GM10248 (cell line): ENCODE measurements around the gene BCL2L13.
A peak's percentile ranks its signal among the peaks of the same experiment; 100 is the strongest.
"Not testable (repeated sequence)": the region's sequence is repeated elsewhere in the genome, so short reads cannot be mapped to it uniquely, and the experiment has no call there.

Experiments
- CTCF ChIA-PET: fragments of 300-600 bp; sonication (Branson Sonifier 250); formaldehyde crosslinking; extraction: SDS; loops from one replicate; lab custom pipeline; 2021; ENCODE audit warnings: antibody characterized with exemption; lab: Yijun Ruan, JAX
- POLR2A ChIA-PET: fragments of 350-650 bp; sonication (Branson Sonifier 250); formaldehyde crosslinking; extraction: SDS; loops from one replicate; lab custom pipeline; 2020; ENCODE audit warnings: antibody characterized with exemption; lab: Yijun Ruan, JAX
- DNase-seq: peaks from one replicate; pipeline ENCODE4 v3.0.0; 2012; ENCODE audit errors: extremely low spot score
- CTCF ChIP-seq: IDR thresholded peaks from 2 replicates; pipeline ENCODE4 v1.5.1; 2012; ENCODE audit warnings: mild to moderate bottlenecking, low read depth; ENCODE audit errors: extremely low read depth, missing control alignments, control extremely low read depth

BCL2L13 gene

GRCh38 chr22:17633217-17633997 lies 5.2 kb upstream of the BCL2L13 start:
- no peak for TF ChIP-seq CTCF
- ChIA-PET POLR2A (no interaction called here), CTCF (interaction anchor here (1.1 kb wide), 1 partner anchor 10 kb away, joined by 3 read pairs; no protein-coding TSS in a partner anchor)
- no peak for DNase-seq

GRCh38 chr22:17633998-17634323 lies 4.6 kb upstream of the BCL2L13 start:
- POLR2A ChIA-PET = no interaction called here
- no peak for DNase-seq
- CTCF ChIA-PET = interaction anchor here (1.1 kb wide), 1 partner anchor 9 kb away, joined by 3 read pairs; no protein-coding TSS in a partner anchor
- TF ChIP-seq CTCF = no peak

- POLR2A ChIA-PET = no interaction called here
- no peak for TF ChIP-seq CTCF
- CTCF ChIA-PET = no interaction called here
- no peak for DNase-seq
Measured at GRCh38 chr22:17634696-17635095, 3.9 kb upstream of the BCL2L13 start.

GRCh38 chr22:17636850-17637249 lies 1.7 kb upstream of the BCL2L13 start:
- POLR2A ChIA-PET, DNase-seq, CTCF ChIA-PET: not testable (repeated sequence)

- ChIA-PET CTCF (no interaction called here), POLR2A (no interaction called here)
Measured at GRCh38 chr22:17637490-17638181, 921 bp upstream of the BCL2L13 start.

GRCh38 chr22:17638182-17638431 lies 450 bp upstream of the BCL2L13 start:
- no peak for DNase-seq
- CTCF ChIA-PET = no interaction called here
- POLR2A ChIA-PET = no interaction called here
- TF ChIP-seq CTCF = no peak

More at GRCh38 chr22:17637490-17638181, 921 bp upstream of the BCL2L13 start:
- TF ChIP-seq CTCF = no peak
- no peak for DNase-seq

GRCh38 chr22:17639247-17639741 lies 737 bp downstream of the BCL2L13 start:
- peak; percentile 63 for DNase-seq
- POLR2A ChIA-PET = interaction anchor here (0.6 kb wide), 1 partner anchor 19 kb away, joined by 3 read pairs; no protein-coding TSS in a partner anchor
- CTCF ChIA-PET = interaction anchor here (1.4 to 1.6 kb wide), 3 partner anchors 15 to 437 kb away, joined by 3 to 6 read pairs (median 5); no protein-coding TSS in a partner anchor
- no peak for TF ChIP-seq CTCF
